GM21367 (cell line): ENCODE data around the gene LMBR1.
"Not testable (repeated sequence)": the region's sequence is repeated elsewhere in the genome, so short reads cannot be mapped to it uniquely, and the experiment has no call there.

Experiments
- ATAC-seq: cut with Tn5 transposase; IDR thresholded peaks from one replicate; pipeline ENCODE4 v1.9.1; 2021; ENCODE audit not compliant: unreplicated experiment

LMBR1 gene, protein sequence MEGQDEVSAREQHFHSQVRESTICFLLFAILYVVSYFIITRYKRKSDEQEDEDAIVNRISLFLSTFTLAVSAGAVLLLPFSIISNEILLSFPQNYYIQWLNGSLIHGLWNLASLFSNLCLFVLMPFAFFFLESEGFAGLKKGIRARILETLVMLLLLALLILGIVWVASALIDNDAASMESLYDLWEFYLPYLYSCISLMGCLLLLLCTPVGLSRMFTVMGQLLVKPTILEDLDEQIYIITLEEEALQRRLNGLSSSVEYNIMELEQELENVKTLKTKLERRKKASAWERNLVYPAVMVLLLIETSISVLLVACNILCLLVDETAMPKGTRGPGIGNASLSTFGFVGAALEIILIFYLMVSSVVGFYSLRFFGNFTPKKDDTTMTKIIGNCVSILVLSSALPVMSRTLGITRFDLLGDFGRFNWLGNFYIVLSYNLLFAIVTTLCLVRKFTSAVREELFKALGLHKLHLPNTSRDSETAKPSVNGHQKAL

DNA sequence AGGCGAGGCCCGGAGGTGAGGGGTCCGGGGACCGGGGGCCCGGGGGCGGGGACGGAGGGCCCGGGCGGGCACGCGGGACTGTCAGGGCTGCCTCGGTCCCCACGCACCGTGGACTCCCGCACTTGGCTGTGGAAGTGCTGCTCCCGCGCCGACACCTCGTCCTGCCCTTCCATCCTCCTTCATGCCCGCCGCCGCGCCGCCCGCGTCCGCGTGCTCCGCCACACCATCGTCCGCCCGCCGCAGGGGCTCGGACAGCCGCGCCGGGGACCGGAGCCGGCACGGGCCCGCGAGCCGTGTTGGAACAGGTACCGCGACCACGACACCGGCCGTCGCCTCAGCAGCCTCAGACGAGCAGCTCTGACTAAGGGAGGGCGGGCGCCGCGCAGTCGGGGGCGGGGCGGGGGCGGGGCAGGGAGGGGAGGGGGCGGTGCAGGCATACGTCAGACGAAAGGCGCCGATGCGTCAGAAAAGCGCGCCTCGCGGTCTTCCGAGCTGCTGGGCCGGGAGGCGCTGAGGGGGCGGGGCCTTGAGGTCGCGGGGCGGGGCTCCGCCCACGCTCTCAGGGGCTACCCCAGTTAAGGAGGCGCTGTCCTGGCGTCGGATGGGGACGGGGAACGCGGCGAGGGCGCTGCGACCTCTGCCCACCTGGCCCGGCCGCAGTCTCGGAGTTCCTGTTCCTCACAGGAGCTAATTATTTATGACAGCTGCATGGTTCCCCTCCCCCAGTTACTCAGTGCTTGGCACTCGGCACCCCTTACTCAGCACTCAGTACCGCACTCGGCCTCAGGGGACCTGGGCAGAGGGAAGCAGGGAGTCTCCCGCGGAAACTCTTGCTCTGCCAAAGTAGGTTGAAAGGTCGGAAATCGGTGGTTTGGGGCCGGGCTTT, at the start of gene LMBR1:
LMBR1 (minus strand) TSS at position 363 of the 886 bp plus-strand sequence; CDS start at position 173, 190 bp downstream.
- peak; percentile 72 for ATAC-seq

DNA sequence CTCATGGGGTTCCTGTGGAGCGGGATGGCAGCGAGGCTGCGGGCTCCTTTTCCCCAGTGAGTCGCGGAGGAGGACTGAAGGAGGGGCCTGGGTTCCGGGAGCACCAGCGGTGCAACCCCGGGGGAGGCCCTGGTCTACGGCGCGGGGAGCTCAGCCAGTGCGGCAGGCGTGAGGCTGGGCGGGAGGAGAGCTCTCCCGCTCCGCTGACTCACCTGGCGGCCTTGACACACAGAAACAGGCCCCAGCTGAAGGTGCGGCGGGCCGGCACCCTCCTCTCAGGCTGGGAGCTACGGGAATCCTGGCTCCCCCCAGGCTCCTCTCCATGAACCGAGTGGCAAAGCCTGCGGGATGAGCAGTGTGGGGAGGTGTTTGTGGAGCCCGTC, 49.7 kb upstream of the LMBR1 start:
- no peak for ATAC-seq

DNA sequence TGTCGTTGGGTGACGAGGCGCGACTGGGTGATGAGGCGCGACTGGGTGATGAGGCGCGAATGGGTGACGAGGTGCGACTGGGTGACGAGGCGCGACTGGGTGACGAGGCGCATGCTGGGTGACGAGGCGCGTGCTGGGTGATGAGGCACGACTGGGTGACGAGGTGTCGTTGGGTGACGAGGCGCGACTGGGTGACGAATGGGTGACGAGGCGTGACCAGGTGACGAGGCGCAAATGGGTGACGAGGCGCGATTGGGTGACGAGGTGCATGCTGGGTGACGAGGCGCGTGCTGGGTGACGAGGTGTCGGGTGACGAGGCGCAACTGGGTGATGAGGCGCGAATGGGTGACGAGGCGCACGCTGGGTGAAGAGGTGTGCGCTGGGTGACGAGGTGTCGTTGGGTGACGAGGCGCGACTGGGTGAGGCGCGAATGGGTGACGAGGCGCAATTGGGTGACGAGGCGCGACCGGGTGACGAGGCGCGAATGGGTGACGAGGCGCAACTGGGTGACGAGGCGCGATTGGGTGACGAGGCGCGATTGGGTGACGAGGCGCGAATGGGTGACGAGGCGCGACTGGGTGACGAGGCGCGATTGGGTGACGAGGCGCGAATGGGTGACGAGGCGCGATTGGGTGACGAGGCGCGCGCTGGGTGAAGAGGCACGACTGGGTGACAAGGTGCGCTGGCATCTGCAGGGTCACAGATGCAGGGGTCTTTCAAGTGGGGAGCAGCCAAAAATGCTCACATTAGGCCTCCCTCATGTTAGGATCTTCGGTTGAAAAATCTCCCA, 48.6 kb upstream of the LMBR1 start:
- ATAC-seq, result no peak

DNA sequence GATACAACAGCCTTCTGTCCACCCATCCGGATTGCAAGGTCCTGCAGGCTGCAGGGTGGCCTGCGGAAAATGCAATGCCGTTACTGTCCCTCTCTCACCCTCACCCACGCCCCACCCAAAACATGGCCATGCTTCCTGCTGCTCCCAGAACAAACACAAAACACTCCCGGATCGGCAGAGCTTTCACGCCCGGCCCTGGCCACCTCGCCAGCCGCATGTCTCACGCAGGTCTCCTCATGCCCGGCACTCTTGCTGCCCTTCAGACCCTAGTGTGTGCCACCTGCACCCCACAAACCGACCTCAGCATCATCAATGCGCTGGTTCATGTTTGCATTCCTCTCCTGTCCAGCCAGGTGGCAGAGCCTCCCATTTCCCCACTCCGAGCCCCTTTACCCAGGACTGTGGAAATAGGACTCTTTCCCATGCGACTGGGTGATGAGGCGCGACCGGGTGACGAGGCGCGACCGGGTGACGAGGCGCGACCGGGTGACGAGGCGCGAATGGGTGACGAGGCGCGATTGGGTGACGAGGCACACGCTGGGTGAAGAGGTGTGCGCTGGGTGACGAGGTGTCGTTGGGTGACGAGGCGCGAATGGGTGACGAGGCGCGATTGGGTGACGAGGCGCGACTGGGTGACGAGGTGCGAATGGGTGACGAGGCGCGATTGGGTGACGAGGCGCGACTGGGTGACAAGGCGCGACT, 47.6 kb upstream of the LMBR1 start:
- ATAC-seq, result no peak

DNA sequence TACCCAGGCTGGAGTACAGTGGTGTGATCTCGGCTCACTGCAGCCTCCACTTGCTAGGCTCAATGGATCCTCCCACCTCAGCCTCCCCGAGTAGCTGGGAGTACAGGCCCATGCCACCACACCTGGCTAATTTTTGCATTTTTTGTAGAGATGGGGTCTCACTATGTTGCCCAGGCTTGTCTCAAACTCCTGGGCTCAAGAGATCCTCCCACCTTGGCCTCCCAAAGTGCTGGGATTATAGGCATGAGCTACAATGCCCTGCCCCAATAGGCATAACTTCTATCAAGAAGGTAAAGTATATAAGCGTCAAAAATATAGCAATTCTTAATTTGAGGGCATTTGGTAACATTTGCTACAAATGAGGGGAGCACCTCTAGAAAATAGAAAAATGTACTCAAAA, 43.8 kb upstream of the LMBR1 start:
- ATAC-seq, result not testable (repeated sequence)

DNA sequence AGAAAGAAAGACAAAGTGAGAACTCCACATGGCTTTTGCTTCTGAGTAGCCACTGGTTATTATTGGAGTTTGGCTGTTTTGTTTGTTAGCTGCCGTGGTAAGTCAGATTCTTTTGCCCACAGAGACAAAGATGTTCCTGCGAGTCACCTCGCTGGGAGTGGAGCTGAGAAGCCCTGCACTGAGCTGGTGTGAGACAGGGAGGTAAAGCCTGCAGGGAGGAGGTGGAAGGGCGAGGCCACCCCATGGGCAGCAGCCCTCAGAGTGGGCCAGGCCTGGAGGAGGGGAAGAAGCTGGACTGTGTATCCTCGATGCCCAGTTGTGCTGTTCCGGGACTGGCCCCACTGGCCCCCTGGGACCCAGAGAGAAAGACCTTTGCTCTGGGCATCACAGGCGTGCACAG, 42.3 kb upstream of the LMBR1 start:
- no peak for ATAC-seq

DNA sequence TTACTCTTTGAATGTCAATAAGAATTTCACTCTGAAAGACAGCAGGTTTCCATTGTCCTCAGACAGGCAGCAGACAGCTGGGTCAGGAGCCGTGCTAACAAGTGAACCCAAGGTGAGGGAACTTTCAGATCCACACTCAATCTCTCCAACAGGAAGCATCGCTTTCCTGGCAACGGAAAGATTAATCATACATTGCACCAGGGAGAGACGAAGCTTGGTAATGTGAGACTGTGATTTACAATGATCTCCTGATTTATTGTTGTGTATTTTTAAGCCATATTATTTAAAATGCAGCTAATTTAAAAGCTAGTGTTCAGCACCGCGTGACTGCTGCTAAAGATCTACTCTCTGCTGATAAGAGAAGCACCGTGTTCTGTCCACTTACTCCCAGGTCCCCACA, 39.0 kb upstream of the LMBR1 start:
- no peak for ATAC-seq

DNA sequence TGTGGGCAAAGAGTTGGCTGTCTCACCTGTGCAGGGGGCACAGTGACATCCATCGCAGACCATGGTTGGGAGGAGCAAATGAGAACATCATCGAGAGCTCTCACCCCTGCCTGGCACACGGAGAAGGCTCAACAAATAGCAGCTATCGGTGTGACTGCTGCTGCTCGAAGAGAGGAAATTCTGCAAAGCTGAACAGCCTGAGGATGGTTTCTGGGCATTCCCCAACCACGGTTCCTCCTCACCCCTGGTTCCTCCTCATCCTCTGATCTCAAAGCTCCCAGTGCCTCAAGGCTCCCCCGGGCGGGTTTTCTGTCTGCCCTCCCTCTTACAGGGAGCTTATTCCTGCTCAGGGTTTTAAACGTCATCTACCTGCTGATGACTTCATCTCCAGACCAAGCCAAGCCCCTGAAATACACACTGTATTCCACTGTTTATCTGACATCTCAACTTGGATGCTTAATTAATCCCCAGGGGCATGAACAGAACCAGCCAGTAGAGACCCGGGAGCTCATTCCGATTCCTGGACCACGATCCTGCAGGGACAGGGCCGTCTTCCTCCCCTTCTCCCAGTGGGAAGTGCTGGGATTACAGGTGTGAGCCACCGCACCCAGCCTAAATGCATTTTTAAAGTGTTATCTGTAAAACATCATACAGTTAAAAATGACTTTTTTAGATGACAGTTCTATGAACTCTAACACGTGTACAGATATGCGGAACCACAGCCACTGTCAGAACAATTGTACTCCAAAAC, 37.0 kb upstream of the LMBR1 start:
- ATAC-seq, result no peak

DNA sequence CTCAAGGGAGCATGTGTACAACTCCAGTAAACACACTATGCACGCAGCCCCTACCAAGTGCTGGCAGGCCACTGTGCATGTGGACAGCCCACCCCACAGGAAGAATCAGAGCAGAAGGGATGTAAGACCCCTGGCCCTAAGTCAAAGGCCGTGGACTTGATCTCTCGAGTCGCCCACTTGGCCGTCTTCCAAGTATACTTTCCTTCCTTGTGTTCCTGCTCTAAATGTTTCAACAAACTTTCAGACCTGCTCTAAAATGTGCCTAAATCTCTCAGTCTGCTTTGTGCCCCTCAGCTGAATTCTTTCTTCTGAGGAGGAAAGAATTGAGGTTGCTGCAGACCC, 35.4 kb upstream of the LMBR1 start:
- ATAC-seq, result no peak

DNA sequence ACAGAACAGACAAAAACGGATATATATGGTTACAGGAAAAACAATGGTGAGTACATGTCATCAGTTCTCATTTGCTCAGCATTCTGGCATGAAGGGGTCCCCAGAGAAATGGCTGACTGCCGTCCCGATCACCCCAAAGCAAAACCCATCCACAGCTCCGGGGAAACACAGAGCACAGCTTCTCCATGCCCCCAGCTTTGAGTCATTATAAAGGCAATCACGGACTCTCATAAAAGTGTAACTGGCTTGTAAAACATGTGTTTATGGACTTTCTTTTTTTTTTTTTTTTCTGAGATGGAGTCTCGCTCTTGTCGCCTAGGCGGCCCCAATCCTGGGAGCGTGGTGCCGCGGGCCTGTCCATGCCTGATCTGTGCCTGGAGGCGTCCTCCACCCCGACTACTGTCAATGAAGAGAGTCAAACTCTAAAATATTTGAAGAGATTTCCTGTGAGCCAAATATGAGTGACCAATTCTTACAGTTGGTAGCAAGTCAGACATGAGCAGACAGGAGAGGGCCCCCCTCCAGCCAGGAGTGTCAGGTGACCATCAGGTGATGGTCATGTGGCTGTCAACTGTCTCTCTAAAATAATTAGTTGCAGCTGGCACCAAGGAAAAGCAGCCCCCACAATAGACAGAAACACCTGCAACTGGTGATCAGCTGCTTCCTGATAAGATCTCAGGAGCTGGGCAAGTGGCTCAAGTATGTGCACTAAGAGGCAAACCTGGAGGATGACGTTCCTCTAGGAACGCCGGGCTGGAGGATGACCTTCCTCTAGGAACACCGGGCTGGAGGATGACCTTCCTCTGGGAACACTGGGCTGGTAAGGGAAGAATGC, 34.8 kb upstream of the LMBR1 start:
- no peak for ATAC-seq

DNA sequence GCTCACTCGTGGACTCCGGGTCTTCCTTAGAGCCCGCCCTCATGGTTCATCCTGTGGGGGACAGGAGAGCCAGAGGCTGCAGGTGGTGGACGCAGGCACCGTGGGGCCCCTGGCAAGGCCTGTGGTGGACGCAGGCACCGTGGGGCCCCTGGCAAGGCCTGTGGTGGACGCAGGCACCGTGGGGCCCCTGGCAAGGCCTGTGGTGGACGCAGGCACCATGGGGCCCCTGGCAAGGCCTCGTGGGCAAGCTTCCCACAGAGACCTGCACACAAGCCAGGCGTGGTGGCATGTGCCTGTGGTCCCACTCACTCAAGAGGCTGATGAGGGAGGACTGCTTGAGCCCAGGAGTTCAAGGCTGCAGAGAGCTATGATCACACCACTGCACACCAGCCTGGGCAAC, 32.8 kb upstream of the LMBR1 start:
- ATAC-seq, result not testable (repeated sequence)

DNA sequence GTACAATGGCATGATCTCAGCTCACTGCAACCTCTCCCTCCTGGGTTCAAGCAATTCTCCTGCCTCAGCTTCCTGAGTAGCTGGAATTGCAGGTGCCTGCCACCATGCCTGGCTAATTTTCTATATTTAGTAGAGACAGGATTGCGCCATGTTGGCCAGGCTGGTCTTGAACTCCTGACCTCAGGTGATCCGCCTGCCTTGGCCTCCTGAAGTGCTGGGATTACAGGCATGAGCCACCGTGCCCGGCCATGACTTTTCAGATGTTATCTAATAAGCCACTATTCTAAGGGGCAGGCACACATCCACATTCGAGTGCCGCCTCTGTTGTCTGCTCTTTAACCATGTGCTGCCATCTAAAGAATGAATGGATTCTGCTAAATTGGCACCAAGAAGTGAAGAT, 29.3 kb upstream of the LMBR1 start:
- not testable (repeated sequence) for ATAC-seq

DNA sequence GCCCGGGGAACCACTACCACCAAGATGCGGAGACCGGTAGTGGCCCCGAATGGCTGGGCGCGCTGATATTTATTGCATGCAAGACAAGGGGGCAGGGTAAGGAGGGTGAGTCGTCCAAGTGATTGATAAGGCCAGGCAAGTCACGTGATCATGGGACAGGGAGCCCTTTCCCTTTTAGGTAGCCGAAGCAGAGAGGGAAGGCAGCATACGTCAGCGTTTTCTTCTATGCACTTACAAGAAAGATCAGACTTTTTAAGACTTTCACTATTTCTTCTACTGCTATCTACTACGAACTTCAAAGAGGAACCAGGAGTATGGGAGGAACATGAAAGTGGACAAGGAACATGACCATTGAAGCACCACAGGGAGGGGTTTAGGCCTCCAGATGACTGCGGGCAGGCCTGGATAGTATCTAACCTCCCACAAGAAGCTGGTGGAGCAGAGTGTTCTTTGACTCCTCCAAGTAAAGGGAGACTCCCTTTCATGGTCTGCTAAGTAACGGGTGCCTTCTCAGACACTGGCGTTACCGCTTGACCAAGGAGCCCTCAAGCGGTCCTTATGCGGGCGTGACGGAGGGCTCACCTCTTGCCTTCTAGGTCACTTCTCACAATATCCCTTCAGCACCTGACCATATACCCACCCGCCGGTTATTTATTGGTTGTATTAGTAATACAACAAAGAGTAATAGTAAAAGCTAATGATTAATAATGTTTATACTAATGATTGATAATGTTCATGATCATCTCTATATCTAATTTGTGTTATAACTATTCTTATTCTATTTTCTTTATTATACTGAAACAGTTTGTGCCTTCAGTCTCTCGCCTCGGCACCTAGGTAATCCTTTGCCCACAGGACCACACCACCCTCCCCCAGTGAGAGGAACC, 27.7 kb upstream of the LMBR1 start:
- not testable (repeated sequence) for ATAC-seq

DNA sequence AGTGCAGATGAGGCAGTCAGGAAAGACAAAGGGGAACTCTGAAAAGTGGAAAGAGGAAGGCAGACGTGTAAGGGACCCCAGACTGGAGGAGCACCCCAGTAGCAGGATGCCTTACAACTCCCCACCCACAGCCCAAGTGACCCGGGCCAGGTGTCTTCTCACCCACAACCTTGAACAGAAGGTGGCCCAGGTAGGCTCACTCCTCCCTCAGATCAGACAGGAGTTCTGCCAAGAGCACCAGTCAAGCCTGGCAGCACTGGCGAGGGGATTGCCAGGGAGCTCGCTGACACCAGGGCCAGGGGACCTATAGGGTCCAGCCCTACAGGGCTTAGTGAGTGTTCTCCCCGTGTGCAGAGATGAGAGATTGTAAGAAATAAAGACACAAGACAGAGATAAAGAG, 27.1 kb upstream of the LMBR1 start:
- ATAC-seq, result no peak

DNA sequence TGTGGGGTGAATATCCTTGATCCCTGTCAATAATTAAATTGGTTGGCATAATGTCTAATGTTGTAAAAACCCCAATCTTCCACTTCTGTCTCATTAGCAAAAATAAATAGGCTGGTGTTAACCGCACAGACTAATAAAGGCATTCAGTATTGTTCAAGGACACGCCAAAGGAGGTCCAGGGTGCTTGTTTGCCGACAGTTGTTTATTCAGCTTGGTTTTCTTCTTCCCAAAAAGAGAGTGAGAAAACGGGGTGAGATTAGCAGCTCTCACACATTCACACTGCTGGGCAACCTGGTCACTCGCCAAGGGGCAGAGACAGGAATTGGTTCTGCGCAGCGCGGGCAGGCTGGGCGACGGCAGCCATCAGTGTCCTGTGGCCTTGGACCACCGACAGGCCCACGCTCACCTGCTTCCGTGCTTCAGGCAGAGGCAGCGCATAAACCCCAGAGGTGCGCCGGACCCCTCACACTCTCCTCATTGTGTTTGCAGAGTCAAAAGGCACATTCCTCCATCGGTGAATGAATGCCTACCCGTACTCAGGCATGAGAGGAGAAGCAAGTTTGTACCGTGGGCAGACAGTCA, 26.2 kb upstream of the LMBR1 start:
- ATAC-seq, result no peak

DNA sequence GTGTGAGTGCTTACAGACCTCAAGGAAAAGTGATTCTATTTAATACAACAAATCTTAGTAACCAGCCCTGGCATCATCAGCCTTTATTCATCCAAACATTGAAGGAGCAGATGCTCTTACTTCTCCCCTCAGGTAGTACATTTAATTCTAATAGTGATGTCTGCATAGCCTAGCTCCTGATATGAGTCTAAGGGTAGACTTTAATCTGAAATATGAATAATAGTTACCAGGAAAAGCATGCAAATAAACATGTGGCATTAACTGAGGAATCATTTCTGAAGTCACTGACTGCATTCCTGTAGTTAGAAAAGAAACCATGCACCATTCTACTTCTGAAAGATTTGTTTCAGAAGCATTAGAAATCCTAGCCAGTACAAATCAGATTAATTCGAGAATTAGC, 25.7 kb upstream of the LMBR1 start:
- no peak for ATAC-seq

DNA sequence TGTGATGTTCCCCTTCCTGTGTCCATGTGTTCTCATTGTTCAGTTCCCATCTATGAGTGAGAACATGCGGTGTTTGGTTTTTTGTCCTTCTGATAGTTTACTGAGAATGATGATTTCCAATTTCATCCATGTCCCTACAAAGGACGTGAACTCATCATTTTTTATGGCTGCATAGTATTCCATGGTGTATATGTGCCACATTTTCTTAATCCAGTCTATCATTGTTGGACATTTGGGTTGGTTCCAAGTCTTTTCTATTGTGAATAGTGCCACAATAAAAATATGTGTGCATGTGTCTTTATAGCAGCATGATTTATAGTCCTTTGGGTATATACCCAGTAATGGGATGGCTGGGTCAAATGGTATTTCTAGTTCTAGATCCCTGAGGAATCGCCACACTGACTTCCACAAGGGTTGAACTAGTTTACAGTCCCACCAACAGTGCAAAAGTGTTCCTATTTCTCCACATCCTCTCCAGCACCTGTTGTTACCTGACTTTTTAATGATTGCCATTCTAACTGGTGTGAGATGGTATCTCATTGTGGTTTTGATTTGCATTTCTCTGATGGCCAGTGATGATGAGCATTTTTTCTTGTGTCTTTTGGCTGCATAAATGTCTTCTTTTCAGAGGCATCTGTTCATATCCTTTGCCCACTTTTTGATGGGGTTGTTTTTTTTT, 16.7 kb upstream of the LMBR1 start:
- not testable (repeated sequence) for ATAC-seq
